Spleen (tissue), 11 donors: Measurements from ENCODE around the gene ECHDC3. TPM values are rescaled to one million over a fixed set of nuclear protein-coding genes. Genes with fewer than 3 reads are reported as not detected.
A peak's percentile ranks its signal among the peaks of the same experiment; 100 is the strongest.

Experiments used
- DNase-seq: peaks from one replicate; pipeline ENCODE4 v3.0.0-alpha.2; 2020
- H3K27ac ChIP-seq, 8 donors: fragments of 200-600 bp; sonication (generic) in 7 of 8; 1 replicate in 4 of 8; 2 replicates in 4 of 8; pipeline versions ENCODE4 v1.5.0 to v1.8.0; 2016 to 2021; ENCODE audit warnings: inconsistent platforms in 4 of 8, mild to moderate bottlenecking in 4 of 8, moderate library complexity in 1 of 8
- H3K27me3 ChIP-seq, 7 donors: fragments of 200-600 bp; sonication (generic) in 6 of 7; replicated peaks in 1 of 7; 1 replicate in 4 of 7; 2 replicates in 3 of 7; pipeline versions ENCODE4 v1.5.0 to v1.8.0; 2016 to 2021; ENCODE audit warnings: inconsistent platforms in 3 of 7, mild to moderate bottlenecking in 1 of 7
- H3K36me3 ChIP-seq, 6 donors: fragments of 200-600 bp; sonication (generic) in 5 of 6; 1 replicate in 4 of 6; 2 replicates in 2 of 6; pipeline versions ENCODE4 v1.5.0 to v1.8.0; 2016 to 2021; ENCODE audit warnings: inconsistent platforms in 2 of 6
- H3K4me1 ChIP-seq, 6 donors: fragments of 200-600 bp; sonication (generic) in 5 of 6; 1 replicate in 3 of 6; 2 replicates in 3 of 6; pipeline versions ENCODE4 v1.5.0 to v1.8.0; 2016 to 2021; ENCODE audit warnings: inconsistent platforms in 3 of 6
- H3K4me3 ChIP-seq, 8 donors: fragments of 200-600 bp; sonication (generic) in 7 of 8; 1 replicate in 4 of 8; 2 replicates in 4 of 8; pipeline versions ENCODE4 v1.5.0 to v1.8.0; 2016 to 2021; ENCODE audit warnings: inconsistent platforms in 4 of 8, mild to moderate bottlenecking in 4 of 8, moderate library complexity in 2 of 8
- H3K9me3 ChIP-seq, 8 donors: fragments of 200-600 bp; sonication (generic) in 7 of 8; 1 replicate in 4 of 8; 2 replicates in 4 of 8; pipeline versions ENCODE4 v1.5.0 to v1.8.0; 2016 to 2021; ENCODE audit warnings: inconsistent platforms in 4 of 8
- POLR2A ChIP-seq, 3 donors: fragments of 450-650 bp; IDR thresholded peaks; one replicate each; pipeline ENCODE4 v1.5.1; 2017; ENCODE audit warnings: antibody characterized with exemption in 3 of 3, mild to moderate bottlenecking in 1 of 3
- POLR2AphosphoS5 ChIP-seq, 3 donors: sonication (generic); formaldehyde crosslinking; IDR thresholded peaks; one replicate each; pipeline ENCODE4 v1.5.1; 2017; ENCODE audit warnings: antibody characterized with exemption in 3 of 3
- WGBS, 5 donors: extraction: QIAGEN DNeasy Blood & Tissue Kit in 3 of 5; methylation state at CpG; one replicate each; pipeline versions ENCODE4 v1.1.5 to v1.1.7; 2013 to 2018; 5-methylcytosine and 5-hydroxymethylcytosine counted together
- intact Hi-C: fragments of 100-400 bp; cut with DNase I; formaldehyde crosslinking; loops from one replicate; pipeline ENCODE4 v1.15.0; 2023; ENCODE audit warnings: low total_unique reads
- polyA plus RNA-seq, 3 donors: library from polyadenylated mRNA; stranded (reverse); fragments of 200-250 nt; gene quantifications; one replicate each; pipeline ENCODE4 v1.2.1, GENCODE V29; 2013
- total RNA-seq, 7 donors: library from RNA; depleted of rRNA in 3 of 7; stranded (reverse); fragments of >200 nt in 3 of 7; fragmentation: NEBNext Ultra II Directional in 4 of 7; extraction: Animal tissue kit (Norgen Biotek cat#: 25700) in 4 of 7; gene quantifications; one replicate each; pipeline versions ENCODE4 v1.1.0 to v1.2.1, GENCODE V29; 2016 to 2021
- donor health status: healthy with polysubstance abuse.
- donor health status: DM: no; HTN: no; CAD: no; lungs with moderate emphysema.
- donor health status: DM: no; HTN: no; CAD: no.
- donor health status: Bipolar disorder and iron deficiency.
- donor health status: healthy.
- donor health status: DM: no; HTN: no; CAD: no.
- donor health status: DM: yes; HTN: yes; CAD: no.

The ECHDC3 gene
- total and polyA plus RNA-seq, 10 donors: 5.6 to 49.7 (median 16.7) TPM

DNA sequence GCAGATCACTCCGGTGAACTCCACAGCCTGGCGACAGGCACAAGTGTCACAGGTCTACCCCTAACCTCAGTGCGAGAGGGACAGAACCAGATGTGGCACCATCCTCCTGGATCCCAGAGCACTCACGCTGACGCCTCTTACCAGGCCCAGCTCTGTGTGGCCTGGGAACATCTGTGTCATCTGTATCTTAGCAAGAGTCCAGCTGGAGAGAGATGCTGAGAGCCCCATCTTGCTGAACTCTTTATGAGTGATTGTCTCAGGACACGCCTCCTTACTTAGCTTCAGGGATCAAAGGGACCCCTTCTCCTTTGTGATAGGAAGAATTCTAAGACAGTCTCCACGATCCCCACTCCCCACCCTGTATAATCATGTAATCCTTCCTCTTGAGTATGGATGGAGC, 71.0 kb downstream of the ECHDC3 start:
- peak overlapping the region in 6 of 8 donors; percentile 69 to 79 (median 76) for H3K27ac ChIP-seq
- H3K4me1 ChIP-seq: peaks cover 0 to 20% (median 4%) of the 10 kb centered on the region in 6 donors
- DNase-seq: no peak
- no peak overlapping the region for H3K4me3 ChIP-seq
- H3K27me3 ChIP-seq: no peaks in the 10 kb centered on the region
- 91 to 94% (median 93%) methylated on average over 7 of the region's 7 CpGs for WGBS, 5 donors
- no peaks in the 10 kb centered on the region for H3K36me3 ChIP-seq
- TF ChIP-seq POLR2A (IDR thresholded peaks at IDR 0.05) (no peak), POLR2AphosphoS5 (IDR thresholded peaks at IDR 0.05) (no peak)
- intact Hi-C loops: no loop called here
- no peaks in the 10 kb centered on the region for H3K9me3 ChIP-seq

Other genes starting within 250 kb of the ECHDC3 start
- gene USP6NL, start 130.7 kb upstream of the ECHDC3 start, total RNA-seq: 10 to 100 TPM; 35.4 to 51.7 (median 43.8) TPM
- 10 to 100 TPM; 11.0 to 13.9 (median 13.6) TPM for gene USP6NL, start 130.7 kb upstream of the ECHDC3 start, polyA plus RNA-seq
- 10 to 100 TPM in 4 of 7 donors, 1 to 10 TPM in 3; 5.2 to 15.4 (median 10.8) TPM for gene PROSER2, start 81.0 kb downstream of the ECHDC3 start, total RNA-seq
- 1 to 10 TPM; 1.6 to 3.5 (median 1.6) TPM for gene PROSER2, start 81.0 kb downstream of the ECHDC3 start, polyA plus RNA-seq